ENCODE measurements around the gene NEDD4L. TPM values are rescaled to one million over a fixed set of nuclear protein-coding genes. Genes with fewer than 3 reads are reported as not detected.
A peak's percentile ranks its signal among the peaks of the same experiment; 100 is the strongest.

Gene NEDD4L
- total RNA-seq, 1 experiment from 2014 or later: 108 TPM

DNA sequence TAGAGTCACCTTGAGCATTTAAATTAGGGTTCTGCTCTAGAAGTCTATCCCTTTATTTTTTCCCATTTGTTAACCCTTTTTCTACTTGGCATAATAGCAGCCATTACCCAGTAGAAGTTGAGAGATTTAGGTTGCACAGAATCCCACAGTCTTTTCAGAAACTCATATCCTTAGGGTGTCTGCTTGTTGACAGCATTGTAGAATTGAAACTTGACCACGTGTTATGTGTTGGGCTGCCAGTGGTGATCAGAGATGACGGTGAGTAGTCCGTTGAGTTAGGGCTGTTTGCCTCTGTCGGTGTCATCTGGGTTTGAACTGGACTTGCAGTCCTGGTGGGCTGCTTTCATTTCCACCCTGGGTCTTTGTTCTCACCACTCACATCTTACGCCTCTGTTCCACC, 114.4 kb downstream of the NEDD4L start:
- ChIA-PET CTCF (interaction anchor here (0.7 to 1.6 kb wide), 2 partner anchors 23 to 37 kb away, joined by 3 to 4 read pairs; no protein-coding TSS in a partner anchor), POLR2A (no interaction called here)
- no peak for DNase-seq (ENCODE audit: unreplicated experiment)
- Mint-ChIP-seq H3K36me3 (ENCODE audit: insufficient read depth, unreplicated experiment) (no peaks in the 10 kb centered on the region), H3K4me3 (ENCODE audit: unreplicated experiment) (no peak overlapping the region), H3K9me3 (ENCODE audit: unreplicated experiment) (no peaks in the 10 kb centered on the region), H3K27me3 (ENCODE audit: insufficient read depth, unreplicated experiment) (no peaks in the 10 kb centered on the region), H3K27ac (ENCODE audit: low read depth, unreplicated experiment) (no peak overlapping the region), H3K4me1 (ENCODE audit: insufficient read depth, unreplicated experiment) (no peaks in the 10 kb centered on the region)
- intact Hi-C loops (cut with micrococcal nuclease): no loop called here
- no TSS peak for BruUV-seq (replicated peaks)
- TF ChIP-seq, protein P1, sequence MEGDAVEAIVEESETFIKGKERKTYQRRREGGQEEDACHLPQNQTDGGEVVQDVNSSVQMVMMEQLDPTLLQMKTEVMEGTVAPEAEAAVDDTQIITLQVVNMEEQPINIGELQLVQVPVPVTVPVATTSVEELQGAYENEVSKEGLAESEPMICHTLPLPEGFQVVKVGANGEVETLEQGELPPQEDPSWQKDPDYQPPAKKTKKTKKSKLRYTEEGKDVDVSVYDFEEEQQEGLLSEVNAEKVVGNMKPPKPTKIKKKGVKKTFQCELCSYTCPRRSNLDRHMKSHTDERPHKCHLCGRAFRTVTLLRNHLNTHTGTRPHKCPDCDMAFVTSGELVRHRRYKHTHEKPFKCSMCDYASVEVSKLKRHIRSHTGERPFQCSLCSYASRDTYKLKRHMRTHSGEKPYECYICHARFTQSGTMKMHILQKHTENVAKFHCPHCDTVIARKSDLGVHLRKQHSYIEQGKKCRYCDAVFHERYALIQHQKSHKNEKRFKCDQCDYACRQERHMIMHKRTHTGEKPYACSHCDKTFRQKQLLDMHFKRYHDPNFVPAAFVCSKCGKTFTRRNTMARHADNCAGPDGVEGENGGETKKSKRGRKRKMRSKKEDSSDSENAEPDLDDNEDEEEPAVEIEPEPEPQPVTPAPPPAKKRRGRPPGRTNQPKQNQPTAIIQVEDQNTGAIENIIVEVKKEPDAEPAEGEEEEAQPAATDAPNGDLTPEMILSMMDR (IDR thresholded peaks at IDR 0.05; ENCODE audit: unreplicated experiment): no peak

DNA sequence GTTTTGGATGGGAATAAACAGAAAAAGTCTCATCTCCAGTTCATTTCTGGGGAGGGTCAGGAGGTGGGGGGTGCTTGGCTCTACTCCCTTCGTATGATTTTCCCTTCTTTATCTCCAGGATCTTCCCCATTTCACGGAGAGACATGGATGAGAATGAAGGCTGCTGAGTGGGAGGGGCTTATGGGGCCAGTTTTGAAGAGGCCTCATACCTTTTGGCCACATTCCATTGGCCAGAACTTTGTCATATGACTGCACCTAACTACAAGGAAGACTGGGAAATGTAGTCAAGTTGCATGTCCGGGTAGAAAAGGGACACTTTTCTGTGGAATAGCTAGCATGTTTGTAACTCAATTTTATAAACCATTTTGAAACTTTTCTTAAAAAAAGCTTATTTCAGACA, 117.6 kb downstream of the NEDD4L start:
- H3K4me3 Mint-ChIP-seq (ENCODE audit: unreplicated experiment): no peak overlapping the region
- intact Hi-C loops (cut with micrococcal nuclease): no loop called here
- POLR2A ChIA-PET: interaction anchor here (1.0 to 1.4 kb wide), 2 partner anchors 13 to 25 kb away, joined by 3 read pairs; no protein-coding TSS in a partner anchor
- H3K9me3 Mint-ChIP-seq (ENCODE audit: unreplicated experiment): no peaks in the 10 kb centered on the region
- H3K27me3 Mint-ChIP-seq (ENCODE audit: insufficient read depth, unreplicated experiment): no peaks in the 10 kb centered on the region
- no peaks in the 10 kb centered on the region for H3K36me3 Mint-ChIP-seq (ENCODE audit: insufficient read depth, unreplicated experiment)
- DNase-seq (ENCODE audit: unreplicated experiment): peak; percentile 35
- TF ChIP-seq, protein P1 (IDR thresholded peaks at IDR 0.05; ENCODE audit: unreplicated experiment): no peak
- CTCF ChIA-PET: interaction anchor here (0.6 to 1.6 kb wide), 4 partner anchors 13 to 59 kb away, joined by 3 to 5 read pairs (median 3); no protein-coding TSS in a partner anchor
- no peaks in the 10 kb centered on the region for H3K4me1 Mint-ChIP-seq (ENCODE audit: insufficient read depth, unreplicated experiment)
- H3K27ac Mint-ChIP-seq (ENCODE audit: low read depth, unreplicated experiment): no peak overlapping the region
- BruUV-seq (replicated peaks): no TSS peak

DNA sequence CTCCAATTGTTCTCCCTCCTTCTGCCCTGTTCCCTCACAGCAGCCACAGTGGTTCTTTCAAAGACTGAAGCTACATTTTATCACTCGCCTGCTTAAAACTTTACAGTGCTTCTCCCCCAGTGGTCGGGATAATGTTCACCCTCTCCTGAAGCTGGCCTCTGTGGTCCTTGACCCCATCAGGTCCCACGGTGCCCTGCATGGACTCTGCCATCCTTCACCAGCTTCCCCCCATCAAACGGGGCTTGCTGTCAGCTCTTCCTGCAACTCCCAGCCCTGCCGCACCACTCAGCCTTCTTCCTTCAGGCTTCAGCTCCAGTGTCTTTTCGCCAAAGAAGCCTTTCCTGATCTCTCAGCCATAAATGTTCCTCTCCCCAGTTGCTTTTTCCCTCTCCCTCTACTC, 118.1 kb downstream of the NEDD4L start:
- DNase-seq (ENCODE audit: unreplicated experiment): no peak
- no peaks in the 10 kb centered on the region for H3K36me3 Mint-ChIP-seq (ENCODE audit: insufficient read depth, unreplicated experiment)
- CTCF ChIA-PET: interaction anchor here (0.6 kb wide), 1 partner anchor 14 kb away, joined by 3 read pairs; no protein-coding TSS in a partner anchor
- no peaks in the 10 kb centered on the region for H3K4me1 Mint-ChIP-seq (ENCODE audit: insufficient read depth, unreplicated experiment)
- no TSS peak for BruUV-seq (replicated peaks)
- H3K27me3 Mint-ChIP-seq (ENCODE audit: insufficient read depth, unreplicated experiment): no peaks in the 10 kb centered on the region
- H3K27ac Mint-ChIP-seq (ENCODE audit: low read depth, unreplicated experiment): no peak overlapping the region
- H3K9me3 Mint-ChIP-seq (ENCODE audit: unreplicated experiment): no peaks in the 10 kb centered on the region
- POLR2A ChIA-PET: interaction anchor here (1.4 kb wide), 1 partner anchor 26 kb away, joined by 3 read pairs; no protein-coding TSS in a partner anchor
- intact Hi-C loops (cut with micrococcal nuclease): no loop called here
- TF ChIP-seq, protein P1 (IDR thresholded peaks at IDR 0.05; ENCODE audit: unreplicated experiment): no peak
- no peak overlapping the region for H3K4me3 Mint-ChIP-seq (ENCODE audit: unreplicated experiment)

DNA sequence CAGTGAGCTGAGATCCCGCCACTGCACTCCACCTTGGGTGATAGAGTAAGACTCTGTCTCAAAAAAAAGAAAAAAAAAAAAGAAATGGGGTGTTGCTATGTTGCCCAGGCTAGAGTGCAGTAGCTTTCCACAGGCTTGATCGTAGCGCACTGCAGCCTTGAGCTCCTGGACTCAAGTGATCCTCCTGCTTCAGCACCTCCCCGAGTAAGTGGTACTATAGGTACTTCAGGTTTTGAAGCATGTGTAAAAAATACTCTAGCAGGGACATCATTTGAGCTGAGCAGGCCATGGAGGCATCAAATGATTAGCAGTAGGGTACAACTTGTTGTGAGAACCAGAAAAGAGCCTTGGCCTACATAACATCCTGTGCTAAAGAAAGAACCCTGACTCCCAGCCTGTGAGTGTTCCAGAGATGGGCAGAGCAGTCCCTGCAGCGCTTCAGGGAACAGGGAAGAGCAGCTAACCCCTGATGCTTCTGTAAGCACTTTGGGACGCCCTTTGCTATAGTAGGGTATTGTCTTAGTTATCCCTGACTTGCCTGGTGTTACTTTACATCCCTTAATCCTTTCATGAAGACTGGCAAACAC, 119.1 kb downstream of the NEDD4L start:
- ChIA-PET POLR2A (interaction anchor here (0.6 to 1.2 kb wide), 2 partner anchors 10 to 429 kb away, joined by 4 read pairs; no protein-coding TSS in a partner anchor), CTCF (interaction anchor here (0.6 kb wide), 1 partner anchor 176 kb away, joined by 3 read pairs; no protein-coding TSS in a partner anchor)
- DNase-seq (ENCODE audit: unreplicated experiment): no peak
- TF ChIP-seq, protein P1 (IDR thresholded peaks at IDR 0.05; ENCODE audit: unreplicated experiment): no peak
- H3K36me3 Mint-ChIP-seq (ENCODE audit: insufficient read depth, unreplicated experiment): no peaks in the 10 kb centered on the region
- H3K4me3 Mint-ChIP-seq (ENCODE audit: unreplicated experiment): no peak overlapping the region
- intact Hi-C loops (cut with micrococcal nuclease): no loop called here
- no peaks in the 10 kb centered on the region for H3K9me3 Mint-ChIP-seq (ENCODE audit: unreplicated experiment)
- BruUV-seq (replicated peaks): no TSS peak
- no peaks in the 10 kb centered on the region for H3K27me3 Mint-ChIP-seq (ENCODE audit: insufficient read depth, unreplicated experiment)
- no peaks in the 10 kb centered on the region for H3K4me1 Mint-ChIP-seq (ENCODE audit: insufficient read depth, unreplicated experiment)
- no peak overlapping the region for H3K27ac Mint-ChIP-seq (ENCODE audit: low read depth, unreplicated experiment)

All from MCF 10A (cell line).